Measurements from ENCODE around the gene PHF11.
"Not testable (repeated sequence)": the region's sequence is repeated elsewhere in the genome, so short reads cannot be mapped to it uniquely, and the experiment has no call there.

PHF11 gene

DNA sequence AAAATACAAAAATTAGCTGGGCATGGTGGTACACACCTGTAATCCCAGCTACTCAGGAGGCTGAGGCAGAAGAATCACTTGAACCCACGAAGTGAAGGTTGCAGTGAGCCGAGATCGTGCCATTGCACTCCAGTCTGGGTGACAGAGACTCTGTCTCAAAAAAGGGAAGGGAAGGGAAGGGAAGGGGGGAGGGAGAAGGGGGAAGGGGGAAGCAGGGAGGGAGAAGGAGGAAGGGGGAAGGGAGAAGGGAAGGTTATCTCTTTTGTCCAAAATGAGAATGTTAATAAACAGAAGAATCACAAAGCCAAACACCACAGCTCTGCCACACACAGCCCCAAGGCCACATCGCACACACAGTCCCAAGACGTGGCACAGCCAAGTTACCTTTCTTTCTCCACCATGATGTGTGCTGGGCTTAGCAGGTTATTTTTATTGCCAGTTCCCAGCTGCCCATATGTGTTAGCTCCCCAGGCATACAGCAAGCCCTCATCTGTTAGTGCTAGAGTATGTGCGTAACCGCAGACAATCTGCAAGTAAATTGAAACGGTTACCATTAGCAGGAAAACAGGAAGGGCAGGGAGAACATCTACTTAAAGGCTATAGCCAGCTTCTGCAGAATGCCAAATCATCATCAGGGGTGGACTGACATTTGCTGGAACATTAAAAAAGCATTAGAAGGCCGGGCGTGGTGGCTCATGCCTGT is 55.3 kb downstream of the PHF11 start:
- no peak for DNase-seq

DNA sequence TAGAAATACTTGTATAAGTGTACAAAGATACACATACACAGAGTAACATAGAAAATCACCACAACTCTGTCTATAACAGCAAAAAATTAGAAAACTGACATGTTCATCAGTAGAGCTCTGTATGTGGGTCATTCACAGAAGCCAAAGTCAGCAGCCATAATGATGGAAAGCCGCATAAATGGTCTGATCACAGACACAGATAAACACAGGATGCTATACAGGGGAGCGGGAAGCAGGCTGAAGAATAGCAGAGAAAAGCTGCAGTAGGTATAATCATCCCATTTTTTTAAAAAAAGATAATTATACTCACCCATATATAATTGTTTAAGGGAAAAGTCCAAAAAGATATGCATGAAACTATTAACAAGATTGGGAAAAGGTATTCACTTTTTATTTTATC is 58.1 kb downstream of the PHF11 start:
- DNase-seq = no peak

DNA sequence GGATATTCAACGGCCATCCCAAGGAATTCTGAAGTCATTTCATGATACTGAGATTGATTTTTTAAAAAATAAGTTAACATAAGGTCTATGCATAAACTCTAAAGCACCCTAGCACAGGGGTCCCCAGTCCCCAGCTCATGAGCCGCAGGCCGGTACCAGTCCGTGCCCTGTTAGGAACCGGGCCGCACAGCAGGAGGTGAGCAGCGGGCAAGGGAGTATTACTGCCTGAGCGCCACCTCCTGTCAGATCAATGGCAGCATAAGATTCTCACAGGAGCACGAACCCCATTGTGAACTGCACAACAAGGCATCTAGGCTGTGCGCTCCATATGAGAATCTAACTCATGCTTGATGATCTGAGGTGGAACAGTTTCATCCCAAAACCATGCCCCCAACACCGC is 58.6 kb downstream of the PHF11 start:
- DNase-seq = no peak

DNA sequence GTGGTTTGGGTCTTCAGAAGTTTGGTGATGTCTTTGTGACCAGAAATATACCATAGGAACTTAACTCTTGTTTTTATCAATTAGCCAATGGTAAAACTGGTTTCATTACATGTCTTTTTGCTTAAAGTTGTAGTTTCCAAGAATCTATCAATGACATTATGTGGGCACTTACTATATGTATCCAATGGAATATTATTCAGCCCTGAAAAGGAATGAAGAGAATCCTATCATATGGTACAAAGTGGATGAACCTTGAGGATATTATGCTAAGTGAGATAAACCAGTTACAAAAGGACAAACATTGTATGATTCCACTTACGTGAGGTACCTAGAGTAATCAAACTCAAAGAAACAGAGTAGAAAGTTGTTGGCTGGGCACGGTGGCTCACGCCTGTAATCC is 63.3 kb downstream of the PHF11 start:
- DNase-seq = no peak

DNA sequence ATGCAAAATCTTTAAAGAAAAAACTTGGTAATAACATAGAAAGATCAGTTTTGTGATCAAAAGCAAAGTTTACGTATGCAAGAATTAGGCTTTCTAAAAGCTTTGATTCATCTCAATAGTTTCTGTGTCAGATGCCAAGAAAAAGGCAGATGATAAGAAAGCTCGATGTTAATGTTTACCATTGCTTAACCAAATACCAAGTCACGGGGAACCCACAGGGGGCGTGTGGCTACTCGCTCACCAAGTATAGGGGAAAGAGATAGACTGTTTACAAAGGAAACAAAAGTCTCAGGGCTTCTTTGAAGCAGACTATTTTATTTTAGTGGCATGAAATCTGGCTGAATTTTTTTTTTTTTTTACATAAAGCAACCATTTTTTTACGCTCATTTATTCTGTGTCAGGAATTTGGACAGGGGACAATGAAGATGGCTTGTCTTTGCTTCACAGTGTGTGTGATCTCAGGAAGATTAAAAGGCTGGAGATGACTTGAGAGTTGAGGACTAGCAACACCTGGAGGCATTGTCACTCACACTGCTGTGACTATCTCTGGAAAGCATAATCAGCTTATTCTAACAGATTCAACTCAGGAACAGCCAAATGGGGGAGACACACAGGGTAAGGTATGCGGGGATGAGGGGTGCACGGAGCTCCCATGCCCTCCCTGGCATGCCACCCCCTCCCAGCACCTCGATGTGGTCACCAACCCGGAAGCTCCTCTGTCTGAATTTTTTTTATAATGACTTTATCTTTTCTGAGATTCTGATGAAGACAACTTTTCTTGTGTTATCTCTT is 64.7 kb downstream of the PHF11 start:
- DNase-seq = no peak

DNA sequence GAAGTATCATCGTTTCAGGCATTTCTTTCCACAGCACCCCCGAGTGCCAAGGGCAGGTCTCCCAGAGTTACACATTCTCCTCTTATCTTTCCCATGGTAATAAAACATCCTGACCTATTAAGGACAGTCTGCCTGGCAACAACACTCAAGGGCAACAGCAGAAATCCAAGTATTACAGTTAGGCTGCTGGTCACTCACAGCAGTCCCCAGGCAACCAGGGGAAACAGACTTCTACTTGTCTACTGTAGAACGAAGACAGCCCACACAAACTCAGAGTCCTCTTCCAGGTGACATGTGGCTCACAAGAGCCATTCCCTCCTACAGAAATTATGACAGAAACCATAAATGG is 65.3 kb downstream of the PHF11 start:
- no peak for DNase-seq

DNA sequence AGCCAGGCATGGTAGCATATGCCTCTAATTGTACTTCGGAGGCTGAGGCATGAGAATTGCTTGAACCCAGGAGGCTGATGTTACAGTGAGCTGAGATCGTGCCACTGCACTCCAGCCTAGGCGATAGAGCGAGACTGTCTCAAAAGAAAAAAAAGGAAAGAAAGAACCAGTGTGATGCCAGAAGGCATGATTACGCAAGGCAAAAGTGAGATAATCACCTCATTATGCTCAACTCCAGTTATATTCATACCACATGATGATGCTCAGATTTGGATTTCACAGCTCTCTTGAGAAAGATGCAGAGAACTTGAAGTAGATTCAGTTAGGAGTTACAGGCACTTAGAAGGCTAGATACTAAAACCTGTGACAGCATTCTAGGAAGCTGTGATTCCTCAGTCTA is 67.8 kb downstream of the PHF11 start:
- no peak for DNase-seq

DNA sequence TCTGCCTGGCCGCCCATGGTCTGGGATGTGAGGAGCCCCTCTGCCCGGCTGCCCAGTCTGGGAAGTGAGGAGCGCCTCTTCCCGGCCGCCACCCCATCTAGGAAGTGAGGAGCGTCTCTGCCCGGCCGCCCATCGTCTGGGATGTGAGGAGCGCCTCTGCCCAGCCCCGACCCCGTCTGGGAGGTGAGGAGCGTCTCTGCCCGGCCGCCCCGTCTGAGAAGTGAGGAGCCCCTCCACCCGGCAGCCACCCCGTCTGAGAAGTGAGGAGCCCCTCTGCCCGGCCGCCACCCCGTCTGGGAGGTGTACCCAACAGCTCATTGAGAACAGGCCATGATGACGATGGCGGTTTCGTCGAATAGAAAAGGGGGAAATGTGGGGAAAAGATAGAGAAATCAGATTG is 69.7 kb downstream of the PHF11 start:
- not testable (repeated sequence) for DNase-seq

DNA sequence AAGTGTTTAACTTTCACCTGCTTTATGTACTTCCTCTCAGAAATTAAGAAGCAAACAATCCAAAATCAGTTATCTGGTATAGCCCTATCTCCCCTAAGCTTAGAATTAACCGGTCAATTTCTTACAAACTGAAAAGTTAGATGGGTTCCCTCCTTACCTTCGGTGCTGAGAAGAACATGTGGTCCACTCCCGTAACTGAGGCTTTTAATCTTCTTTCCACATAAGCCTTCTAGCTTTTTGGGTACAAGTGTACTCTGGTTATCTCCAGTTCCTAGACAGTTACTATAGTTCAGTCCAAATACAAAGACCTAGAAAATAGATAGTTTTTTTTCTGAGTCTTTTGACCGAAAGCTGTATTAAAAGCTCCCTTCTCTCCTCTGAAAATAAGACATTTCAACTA is 70.7 kb downstream of the PHF11 start:
- DNase-seq = no peak

DNA sequence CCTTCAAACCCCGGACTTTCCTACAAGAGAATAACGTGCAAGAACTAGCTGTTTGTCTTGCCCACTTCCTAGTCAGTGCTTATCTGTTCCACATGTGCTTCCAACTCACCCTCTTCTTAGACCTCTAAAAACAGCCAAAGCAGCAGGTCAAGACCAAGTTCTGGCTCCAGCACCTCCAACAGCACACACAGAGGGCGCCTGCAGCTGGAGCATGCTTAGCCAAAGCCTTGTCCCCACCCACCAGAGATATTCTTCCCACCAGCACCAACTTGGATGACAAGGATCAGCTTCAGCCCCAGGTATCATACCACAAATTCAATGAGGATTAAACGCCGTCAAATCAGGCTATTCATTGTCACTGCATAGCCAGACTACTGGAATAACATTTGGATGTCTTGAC is 71.7 kb downstream of the PHF11 start:
- no peak for DNase-seq

DNA sequence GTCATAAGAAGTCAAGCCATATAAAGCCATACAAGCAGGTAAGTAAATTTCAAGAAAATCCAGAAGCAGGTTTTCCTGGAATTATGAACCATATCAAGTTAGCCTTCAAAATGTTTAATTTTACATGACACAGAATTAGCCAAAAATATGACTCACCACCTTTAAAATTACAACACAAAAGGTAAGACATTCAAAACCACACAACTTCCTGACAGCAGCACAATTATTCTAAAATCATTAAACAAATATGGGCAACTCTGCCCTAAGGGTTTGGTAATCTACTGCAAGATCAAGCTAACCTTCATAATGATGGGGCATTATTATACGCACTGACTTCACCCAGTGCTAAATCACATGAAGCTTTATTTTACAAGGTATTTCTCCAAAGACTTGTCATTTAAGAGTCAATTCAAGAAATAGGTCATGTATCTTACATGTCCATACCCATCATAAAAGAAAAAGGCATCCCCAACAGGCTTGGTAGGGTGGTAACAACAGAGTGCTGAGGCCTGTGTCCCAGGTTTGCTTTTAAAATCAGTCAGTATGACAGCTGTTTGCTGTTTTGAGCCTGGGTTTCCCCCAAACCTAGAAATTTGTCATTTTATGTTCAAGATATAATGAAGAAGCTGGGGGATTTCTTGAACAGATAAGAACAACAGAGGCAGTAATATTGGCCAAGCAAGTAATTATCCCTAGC is 74.4 kb downstream of the PHF11 start:
- DNase-seq = no peak

DNA sequence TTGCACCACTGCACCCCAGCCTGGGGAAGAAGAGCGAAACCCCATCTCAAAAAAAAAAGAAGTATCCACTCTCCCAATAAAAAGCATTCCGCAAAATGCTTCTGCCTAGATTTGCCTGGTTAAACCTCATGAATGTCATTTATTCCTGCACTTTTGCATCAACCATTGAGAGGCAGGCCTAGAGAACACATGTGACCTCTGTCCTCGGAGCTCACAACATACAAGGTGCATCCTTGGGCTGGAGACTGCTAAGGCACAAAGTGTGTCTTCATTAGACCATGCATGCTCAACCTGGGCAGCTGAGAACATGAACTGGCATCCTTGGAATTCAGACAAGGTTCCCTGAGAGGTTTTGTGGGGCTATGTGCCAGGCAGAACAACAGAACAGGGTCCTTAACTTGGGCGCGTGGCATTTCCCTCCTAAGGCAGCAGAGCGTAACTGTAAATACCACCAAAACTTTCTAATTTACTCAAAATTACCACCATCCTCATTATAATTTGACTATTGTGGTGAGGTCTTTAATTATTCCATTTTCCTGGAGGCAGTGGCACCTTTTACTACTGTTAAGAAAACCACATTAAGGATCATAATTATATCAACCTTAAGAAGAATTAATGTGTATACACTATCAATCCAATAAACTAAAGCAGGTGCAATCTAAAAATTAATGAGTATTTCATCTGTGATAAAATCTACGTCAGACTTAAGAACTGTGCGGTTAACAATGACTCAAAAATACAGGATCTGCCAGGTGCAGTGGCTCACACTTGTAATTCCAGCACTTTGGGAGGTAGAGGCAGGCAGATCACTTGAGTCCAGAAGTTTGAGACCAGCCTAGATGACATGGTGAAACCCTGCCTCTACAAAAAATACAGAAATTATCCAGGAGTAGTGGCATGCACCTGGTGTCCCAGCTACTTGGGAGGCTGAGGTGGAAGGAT is 75.8 kb downstream of the PHF11 start:
- no peak for DNase-seq

Data from eye (tissue), 1 donor.